H9 (cell line): Measurements from ENCODE around the gene TECTB. TPM values are rescaled to one million over a fixed set of nuclear protein-coding genes. Genes with fewer than 3 reads are reported as not detected.

Experiments used
- DNase-seq: peaks from one replicate; pipeline ENCODE4 v3.0.0-alpha.2; 2017
- H2AFZ ChIP-seq: one replicate; pipeline ENCODE4 v1.6.1; 2013; ENCODE audit warnings: mild to moderate bottlenecking, low read length, control low read depth, moderate library complexity
- H2AK5ac ChIP-seq: 2 replicates; pipeline ENCODE4 v1.6.1; 2013; ENCODE audit warnings: low read length, control low read depth, mixed read lengths; ENCODE audit not compliant: insufficient read length
- H2BK120ac ChIP-seq: one replicate; pipeline ENCODE4 v1.6.1; 2013; ENCODE audit warnings: low read depth, mild to moderate bottlenecking, low read length, control low read depth, inconsistent platforms; ENCODE audit not compliant: poor library complexity, severe bottlenecking
- H2BK12ac ChIP-seq: 2 replicates; pipeline ENCODE4 v1.6.1; 2013; ENCODE audit warnings: low read length, control low read depth, mixed read lengths, low read depth; ENCODE audit not compliant: insufficient read length
- H2BK15ac ChIP-seq: 2 replicates; pipeline ENCODE4 v1.6.1; 2013; ENCODE audit warnings: low read depth, low read length, control low read depth
- H2BK20ac ChIP-seq: one replicate; pipeline ENCODE4 v1.6.1; 2013; ENCODE audit warnings: low read depth, mild to moderate bottlenecking, low read length, control low read depth, inconsistent platforms; ENCODE audit not compliant: poor library complexity, severe bottlenecking
- H2BK5ac ChIP-seq: 2 replicates; pipeline ENCODE4 v1.6.1; 2013; ENCODE audit warnings: low read length, control low read depth, mixed read lengths; ENCODE audit not compliant: insufficient read length
- H3K14ac ChIP-seq: 2 replicates; pipeline ENCODE4 v1.6.1; 2013; ENCODE audit warnings: low read length, control low read depth; ENCODE audit not compliant: insufficient read depth
- H3K18ac ChIP-seq: 2 replicates; pipeline ENCODE4 v1.6.1; 2013; ENCODE audit warnings: low read depth, mild to moderate bottlenecking, mixed read lengths, low read length, control low read depth; ENCODE audit not compliant: insufficient read length
- H3K23ac ChIP-seq: 2 replicates; pipeline ENCODE4 v1.6.1; 2013; ENCODE audit warnings: low read length, control low read depth, mixed read lengths, low read depth; ENCODE audit not compliant: insufficient read length
- H3K23me2 ChIP-seq: 2 replicates; pipeline ENCODE4 v1.6.1; 2013; ENCODE audit warnings: low read depth, mild to moderate bottlenecking, mixed read lengths, low read length, control low read depth; ENCODE audit not compliant: insufficient read length, poor library complexity, severe bottlenecking
- H3K27ac ChIP-seq: 2 replicates; pipeline ENCODE4 v1.5.1; 2013; ENCODE audit warnings: low read length, control low read depth, mixed read lengths, low read depth; ENCODE audit not compliant: insufficient read length
- H3K27me3 ChIP-seq: 2 replicates; pipeline ENCODE4 v1.6.1; 2013; ENCODE audit warnings: low read length, control low read depth, inconsistent platforms; ENCODE audit not compliant: insufficient read depth
- H3K4ac ChIP-seq: 2 replicates; pipeline ENCODE4 v1.6.1; 2013; ENCODE audit warnings: low read depth, mild to moderate bottlenecking, control low read depth, inconsistent platforms, low read length, moderate library complexity
- H3K4me1 ChIP-seq: 2 replicates; pipeline ENCODE4 v1.6.1; 2013; ENCODE audit warnings: low read length, control low read depth, inconsistent platforms; ENCODE audit not compliant: insufficient read depth
- H3K4me2 ChIP-seq: 2 replicates; pipeline ENCODE4 v1.6.1; 2013; ENCODE audit warnings: low read length, control low read depth, mixed read lengths; ENCODE audit not compliant: insufficient read length, insufficient read depth
- H3K56ac ChIP-seq: 2 replicates; pipeline ENCODE4 v1.6.1; 2013; ENCODE audit warnings: low read depth, mild to moderate bottlenecking, mixed read lengths, low read length, control low read depth; ENCODE audit not compliant: insufficient read length
- H3K79me1 ChIP-seq: 2 replicates; pipeline ENCODE4 v1.6.1; 2013; ENCODE audit warnings: low read depth, mild to moderate bottlenecking, moderate library complexity, low read length, control low read depth, inconsistent platforms; ENCODE audit not compliant: insufficient read depth, poor library complexity, severe bottlenecking
- H3K79me2 ChIP-seq: 2 replicates; pipeline ENCODE4 v1.6.1; 2013; ENCODE audit warnings: low read length, control low read depth, inconsistent platforms; ENCODE audit not compliant: insufficient read depth
- H3K9ac ChIP-seq: 2 replicates; pipeline ENCODE4 v1.6.1; 2013; ENCODE audit warnings: low read length, control low read depth, mixed read lengths; ENCODE audit not compliant: insufficient read length; ENCODE audit errors: extremely low read depth
- H3K9me3 ChIP-seq: one replicate; pipeline ENCODE4 v1.6.1; 2013; ENCODE audit warnings: low read depth, low read length, inconsistent platforms; ENCODE audit not compliant: control insufficient read depth
- H3T11ph ChIP-seq: one replicate; pipeline ENCODE4 v1.6.1; 2013; ENCODE audit warnings: mild to moderate bottlenecking, low read length, control low read depth, inconsistent platforms
- H4K20me1 ChIP-seq: one replicate; pipeline ENCODE4 v1.6.1; 2013; ENCODE audit not compliant: control insufficient read depth, insufficient read length, insufficient read depth
- H4K5ac ChIP-seq: 2 replicates; pipeline ENCODE4 v1.6.1; 2013; ENCODE audit warnings: low read depth, mild to moderate bottlenecking, mixed read lengths, low read length, control low read depth; ENCODE audit not compliant: insufficient read length
- H4K8ac ChIP-seq: replicated peaks from 2 replicates; pipeline ENCODE4 v1.6.1; 2013; ENCODE audit warnings: low read length, control low read depth, mixed read lengths, low read depth; ENCODE audit not compliant: insufficient read length
- H4K91ac ChIP-seq: 2 replicates; pipeline ENCODE4 v1.6.1; 2013; ENCODE audit warnings: low read depth, mild to moderate bottlenecking, moderate library complexity, mixed read lengths, low read length, control low read depth; ENCODE audit not compliant: insufficient read length
- H3K27ac Mint-ChIP-seq, 3 experiments: 2 replicates in 2 of 3; 3 replicates in 1 of 3; pipeline ENCODE4 v1.8.0; 2020 to 2021; ENCODE audit warnings: mixed read lengths in 3 of 3, mild to moderate bottlenecking in 1 of 3, moderate library complexity in 1 of 3
- H3K27me3 Mint-ChIP-seq: 2 replicates; pipeline ENCODE4 v1.8.0; 2021; ENCODE audit warnings: low read depth, mild to moderate bottlenecking, moderate library complexity, mixed read lengths
- H3K36me3 Mint-ChIP-seq, 3 experiments: 2 replicates in 2 of 3; 3 replicates in 1 of 3; pipeline ENCODE4 v1.8.0; 2020 to 2021; ENCODE audit warnings: low read depth in 3 of 3, mixed read lengths in 3 of 3; ENCODE audit not compliant: insufficient read depth in 1 of 3
- H3K4me1 Mint-ChIP-seq, 2 experiments: 2 replicates each; pipeline ENCODE4 v1.8.0; 2020; ENCODE audit warnings: mixed read lengths in 2 of 2
- H3K4me3 Mint-ChIP-seq, 2 experiments: 2 replicates in 1 of 2; 3 replicates in 1 of 2; pipeline ENCODE4 v1.8.0; 2020 to 2021; ENCODE audit warnings: mild to moderate bottlenecking in 2 of 2, mixed read lengths in 2 of 2, moderate library complexity in 1 of 2
- H3K9me3 Mint-ChIP-seq, 2 experiments: 2 replicates in 1 of 2; 3 replicates in 1 of 2; pipeline ENCODE4 v1.8.0; 2020; ENCODE audit warnings: mild to moderate bottlenecking in 2 of 2, mixed read lengths in 2 of 2, moderate library complexity in 1 of 2
- WGBS: extraction: QIAGEN DNeasy Blood & Tissue Kit; methylation state at CpG from one replicate; pipeline ENCODE4 v1.1.7; 2013; ENCODE audit warnings: missing lambda C conversion rate, low lambda C conversion rate, mixed read lengths; ENCODE audit not compliant: insufficient read length; ENCODE audit errors: extremely low coverage; 5-methylcytosine and 5-hydroxymethylcytosine counted together
- total RNA-seq: library from RNA; stranded (reverse); gene quantifications from 2 replicates; pipeline ENCODE4 v1.2.1, GENCODE V29; 2021
- TF ChIP-seq, protein P1 (sequence below): fragments of 200-600 bp; sonication (generic); conservative IDR thresholded peaks from 3 replicates; pipeline ENCODE4 v1.8.0; 2021; ENCODE audit warnings: antibody characterized with exemption, mild to moderate bottlenecking

TECTB gene
- total RNA-seq, 1 experiment from 2014 or later, result not detected

DNA sequence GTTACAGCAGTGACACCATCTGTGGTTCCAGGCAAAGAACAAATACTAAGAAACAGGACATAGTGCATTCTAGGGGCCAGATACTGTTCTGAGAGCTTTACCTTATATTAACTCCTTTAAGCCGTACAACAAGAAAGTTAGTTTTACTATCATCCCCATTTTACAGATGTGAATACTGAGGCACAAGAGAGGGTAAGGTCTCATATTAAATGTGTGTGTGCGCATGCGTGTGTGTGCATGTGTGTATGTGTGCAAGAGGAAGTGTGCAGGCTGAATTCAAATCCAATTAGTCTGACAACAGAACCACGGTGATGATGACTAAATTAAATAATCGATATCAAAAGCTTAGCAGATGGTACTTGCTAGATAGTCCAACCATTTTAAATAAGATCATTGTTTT, 11.0 kb downstream of the TECTB start:
- TF ChIP-seq, protein P1, sequence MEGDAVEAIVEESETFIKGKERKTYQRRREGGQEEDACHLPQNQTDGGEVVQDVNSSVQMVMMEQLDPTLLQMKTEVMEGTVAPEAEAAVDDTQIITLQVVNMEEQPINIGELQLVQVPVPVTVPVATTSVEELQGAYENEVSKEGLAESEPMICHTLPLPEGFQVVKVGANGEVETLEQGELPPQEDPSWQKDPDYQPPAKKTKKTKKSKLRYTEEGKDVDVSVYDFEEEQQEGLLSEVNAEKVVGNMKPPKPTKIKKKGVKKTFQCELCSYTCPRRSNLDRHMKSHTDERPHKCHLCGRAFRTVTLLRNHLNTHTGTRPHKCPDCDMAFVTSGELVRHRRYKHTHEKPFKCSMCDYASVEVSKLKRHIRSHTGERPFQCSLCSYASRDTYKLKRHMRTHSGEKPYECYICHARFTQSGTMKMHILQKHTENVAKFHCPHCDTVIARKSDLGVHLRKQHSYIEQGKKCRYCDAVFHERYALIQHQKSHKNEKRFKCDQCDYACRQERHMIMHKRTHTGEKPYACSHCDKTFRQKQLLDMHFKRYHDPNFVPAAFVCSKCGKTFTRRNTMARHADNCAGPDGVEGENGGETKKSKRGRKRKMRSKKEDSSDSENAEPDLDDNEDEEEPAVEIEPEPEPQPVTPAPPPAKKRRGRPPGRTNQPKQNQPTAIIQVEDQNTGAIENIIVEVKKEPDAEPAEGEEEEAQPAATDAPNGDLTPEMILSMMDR, result no peak
- Mint-ChIP-seq H3K9me3 (no peaks in the 10 kb centered on the region), H3K4me3 (no peak overlapping the region), H3K36me3 (no peaks in the 10 kb centered on the region), H3K27me3 (peaks cover 8% of the 10 kb centered on the region), H3K27ac (no peak overlapping the region), H3K4me1 (peaks cover 0 to 3% of the 10 kb centered on the region in 2 experiments; a peak in 2 of 4 replicates)
- Histone ChIP-seq H2BK20ac (no peak overlapping the region), H2AK5ac (no peak overlapping the region), H3K23me2 (no peaks in the 10 kb centered on the region), H4K5ac (no peak overlapping the region), H3K9ac (no peak overlapping the region), H4K8ac (no peak overlapping the region), H3K4me1 (no peaks in the 10 kb centered on the region), H3K14ac (no peak overlapping the region), H3K79me2 (no peaks in the 10 kb centered on the region), H3K79me1 (no peaks in the 10 kb centered on the region), H4K20me1 (no peaks in the 10 kb centered on the region), H2BK5ac (no peak overlapping the region), H2BK12ac (no peak overlapping the region), H3K18ac (no peak overlapping the region), H3K4ac (no peak overlapping the region), H3K9me3 (no peaks in the 10 kb centered on the region), H2BK15ac (no peak overlapping the region), H3K4me2 (no peak overlapping the region), H4K91ac (no peak overlapping the region), H3T11ph (no peak overlapping the region), H3K27me3 (no peaks in the 10 kb centered on the region; the same call in 1 of the 2 replicates), H2AFZ (no peak overlapping the region), H3K27ac (no peak overlapping the region), H2BK120ac (no peak overlapping the region), H3K56ac (no peak overlapping the region), H3K23ac (no peak overlapping the region)
- no peak for DNase-seq
- no CpG with 5 or more reads among the region's 5 CpGs for WGBS
